ENCODE data around the gene PGBD5. TPM values are rescaled to one million over a fixed set of nuclear protein-coding genes. Genes with fewer than 3 reads are reported as not detected.

PGBD5 gene
- total RNA-seq, 4 donors from 2014 or later, result 0.79 to 2.6 (median 1.1) TPM

DNA sequence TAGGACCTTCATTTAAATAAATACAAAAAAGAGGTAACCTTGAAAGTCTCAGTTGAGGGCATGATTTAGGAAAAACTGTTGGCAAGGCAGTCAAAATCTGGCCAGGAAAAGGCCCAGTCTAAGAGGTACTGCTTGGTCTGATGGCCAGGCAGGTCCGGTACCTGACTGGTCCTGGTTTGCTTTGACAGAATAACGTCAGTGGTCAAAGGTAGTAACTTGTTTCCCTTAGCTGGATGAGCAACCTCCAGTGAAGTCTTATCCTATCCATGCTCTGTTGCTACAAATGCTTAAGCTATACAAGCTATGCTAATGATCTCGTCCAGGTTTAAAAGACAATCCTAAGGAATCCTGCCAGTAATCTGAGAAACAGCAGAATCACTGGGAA lies 85.0 kb downstream of the PGBD5 start:
- Histone ChIP-seq H3K9me3 (no peaks in the 10 kb centered on the region), H3K27me3 (no peaks in the 10 kb centered on the region), H3K4me1 (no peaks in the 10 kb centered on the region), H3K27ac (no peak overlapping the region), H3K36me3 (no peaks in the 10 kb centered on the region), H3K4me3 (no peak overlapping the region)
- 0 to 45% methylated on average over 1 to 3 of the region's 3 CpGs for WGBS, 2 donors (ENCODE audit: low coverage in 1 of 2)
- TF ChIP-seq, protein P1, sequence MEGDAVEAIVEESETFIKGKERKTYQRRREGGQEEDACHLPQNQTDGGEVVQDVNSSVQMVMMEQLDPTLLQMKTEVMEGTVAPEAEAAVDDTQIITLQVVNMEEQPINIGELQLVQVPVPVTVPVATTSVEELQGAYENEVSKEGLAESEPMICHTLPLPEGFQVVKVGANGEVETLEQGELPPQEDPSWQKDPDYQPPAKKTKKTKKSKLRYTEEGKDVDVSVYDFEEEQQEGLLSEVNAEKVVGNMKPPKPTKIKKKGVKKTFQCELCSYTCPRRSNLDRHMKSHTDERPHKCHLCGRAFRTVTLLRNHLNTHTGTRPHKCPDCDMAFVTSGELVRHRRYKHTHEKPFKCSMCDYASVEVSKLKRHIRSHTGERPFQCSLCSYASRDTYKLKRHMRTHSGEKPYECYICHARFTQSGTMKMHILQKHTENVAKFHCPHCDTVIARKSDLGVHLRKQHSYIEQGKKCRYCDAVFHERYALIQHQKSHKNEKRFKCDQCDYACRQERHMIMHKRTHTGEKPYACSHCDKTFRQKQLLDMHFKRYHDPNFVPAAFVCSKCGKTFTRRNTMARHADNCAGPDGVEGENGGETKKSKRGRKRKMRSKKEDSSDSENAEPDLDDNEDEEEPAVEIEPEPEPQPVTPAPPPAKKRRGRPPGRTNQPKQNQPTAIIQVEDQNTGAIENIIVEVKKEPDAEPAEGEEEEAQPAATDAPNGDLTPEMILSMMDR (IDR thresholded peaks at IDR 0.05), result no peak
- TF ChIP-seq EP300 (IDR thresholded peaks at IDR 0.05; ENCODE audit: low read depth) (no peak), POLR2A (IDR thresholded peaks at IDR 0.05) (no peak)
- no peak for DNase-seq
- in situ Hi-C loops (cut with MboI; ENCODE audit: low pct_ligation_motif_present in 1 of 4, low pct_unique_long_range_greater_than_20kb in 1 of 4, low sequenced_read_pairs in 3 of 4) (no loop called here), intact Hi-C loops (cut with DNase I; ENCODE audit: low total_unique reads) (no loop called here)

DNA sequence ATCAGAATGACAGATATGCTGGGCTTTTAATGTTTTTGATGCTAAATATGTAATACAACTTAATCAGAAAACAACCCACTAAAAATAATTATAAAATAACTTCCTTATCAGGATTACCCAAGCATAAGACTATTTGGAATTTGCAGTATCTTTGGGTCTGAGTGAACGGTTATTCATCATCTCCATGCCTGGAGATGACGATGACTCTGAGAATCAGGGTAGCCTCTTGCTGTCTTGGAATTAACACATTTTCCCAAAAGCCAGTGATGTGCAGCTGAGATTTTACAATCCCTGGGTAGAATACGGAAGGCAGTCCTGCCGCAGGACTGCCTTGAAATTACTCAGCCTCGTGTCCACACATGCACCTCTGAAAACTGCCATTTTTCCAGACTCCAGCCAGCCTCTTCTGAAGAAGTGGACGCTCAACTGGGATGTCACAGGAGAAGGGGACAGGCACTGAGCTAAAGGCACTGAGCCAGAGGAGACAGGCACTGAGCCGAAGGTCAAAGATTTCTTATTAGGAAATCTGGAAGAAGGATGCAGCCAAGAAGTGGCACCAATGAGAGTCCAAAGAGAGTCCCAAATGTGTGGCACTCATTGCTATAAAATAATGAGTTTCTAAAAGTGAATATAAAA lies 85.5 kb downstream of the PGBD5 start:
- intact Hi-C loops (cut with DNase I; ENCODE audit: low total_unique reads), result no loop called here
- in situ Hi-C loops (cut with MboI; ENCODE audit: low pct_ligation_motif_present in 1 of 4, low pct_unique_long_range_greater_than_20kb in 1 of 4, low sequenced_read_pairs in 3 of 4), result no loop called here
- Histone ChIP-seq H3K4me3 (no peak overlapping the region), H3K4me1 (no peaks in the 10 kb centered on the region), H3K27ac (no peak overlapping the region), H3K36me3 (no peaks in the 10 kb centered on the region), H3K27me3 (no peaks in the 10 kb centered on the region), H3K9me3 (no peaks in the 10 kb centered on the region)
- no peak for TF ChIP-seq POLR2AphosphoS5 (IDR thresholded peaks at IDR 0.05)
- TF ChIP-seq POLR2A (IDR thresholded peaks at IDR 0.05), result no peak
- TF ChIP-seq, protein P1 (IDR thresholded peaks at IDR 0.05), result no peak
- no peak for TF ChIP-seq EP300 (IDR thresholded peaks at IDR 0.05; ENCODE audit: low read depth)
- no peak for DNase-seq
- WGBS, 2 donors (ENCODE audit: low coverage in 1 of 2), result 83 to 85% methylated on average over 4 to 7 of the region's 7 CpGs

DNA sequence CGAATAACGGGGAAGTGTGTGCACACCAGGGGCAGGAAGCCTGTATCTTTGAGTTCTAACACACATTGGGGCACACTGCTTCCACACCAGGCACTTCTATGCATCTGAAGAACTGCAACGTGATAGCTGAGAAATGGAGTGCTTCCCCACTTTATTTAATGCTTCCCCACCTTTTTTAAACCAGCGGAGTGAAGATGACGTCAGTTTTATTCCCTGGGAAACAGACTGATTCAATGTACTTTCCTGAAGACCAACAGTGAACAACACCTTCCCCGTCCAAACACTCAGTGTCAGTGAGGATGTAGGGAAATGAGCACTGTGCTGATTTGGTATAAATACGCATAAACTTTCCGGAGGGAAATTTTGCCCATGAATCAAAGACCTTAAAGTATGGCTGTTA lies 87.1 kb downstream of the PGBD5 start:
- Histone ChIP-seq H3K36me3 (no peaks in the 10 kb centered on the region), H3K4me3 (no peak overlapping the region), H3K27me3 (no peaks in the 10 kb centered on the region), H3K27ac (no peak overlapping the region), H3K9me3 (no peaks in the 10 kb centered on the region), H3K4me1 (no peaks in the 10 kb centered on the region)
- no peak for DNase-seq
- intact Hi-C loops (cut with DNase I; ENCODE audit: low total_unique reads) (no loop called here), in situ Hi-C loops (cut with MboI; ENCODE audit: low pct_ligation_motif_present in 1 of 4, low pct_unique_long_range_greater_than_20kb in 1 of 4, low sequenced_read_pairs in 3 of 4) (no loop called here)
- whole genome bisulfite sequencing, 2 donors (ENCODE audit: low coverage in 1 of 2), result 82 to 88% methylated on average over 8 of the region's 8 CpGs
- TF ChIP-seq POLR2A (IDR thresholded peaks at IDR 0.05) (no peak), EP300 (IDR thresholded peaks at IDR 0.05; ENCODE audit: low read depth) (no peak), POLR2AphosphoS5 (IDR thresholded peaks at IDR 0.05) (no peak)
- TF ChIP-seq, protein P1 (IDR thresholded peaks at IDR 0.05), result no peak

DNA sequence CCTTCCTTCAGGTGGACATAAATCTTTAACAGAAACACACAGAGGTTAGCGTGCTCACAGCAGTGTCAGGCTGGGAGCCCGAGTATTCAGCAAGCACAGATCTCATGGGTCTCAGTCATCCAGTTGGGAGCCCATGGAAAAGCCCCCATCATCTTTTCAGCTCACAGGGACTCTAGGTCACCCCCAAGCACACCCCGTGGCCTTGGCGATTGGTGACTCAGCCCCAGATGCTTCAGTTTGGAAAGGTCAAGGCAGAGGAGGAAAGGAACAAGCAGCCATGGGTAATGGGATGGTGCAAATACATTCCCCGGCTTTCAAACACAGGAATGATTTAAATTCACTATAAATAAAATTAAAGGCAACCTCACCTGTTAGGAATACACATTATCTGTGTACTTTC lies 88.9 kb downstream of the PGBD5 start:
- no peaks in the 10 kb centered on the region for H3K27me3 ChIP-seq
- no peaks in the 10 kb centered on the region for H3K9me3 ChIP-seq
- H3K4me3 ChIP-seq, result no peak overlapping the region
- intact Hi-C loops (cut with DNase I; ENCODE audit: low total_unique reads) (no loop called here), in situ Hi-C loops (cut with MboI; ENCODE audit: low pct_ligation_motif_present in 1 of 4, low pct_unique_long_range_greater_than_20kb in 1 of 4, low sequenced_read_pairs in 3 of 4) (no loop called here)
- WGBS, 2 donors (ENCODE audit: low coverage in 1 of 2), result 50 to 75% methylated on average over 1 to 5 of the region's 5 CpGs
- TF ChIP-seq, protein P1 (IDR thresholded peaks at IDR 0.05), result no peak
- TF ChIP-seq POLR2A (IDR thresholded peaks at IDR 0.05) (no peak), POLR2AphosphoS5 (IDR thresholded peaks at IDR 0.05) (no peak), EP300 (IDR thresholded peaks at IDR 0.05; ENCODE audit: low read depth) (no peak)
- no peaks in the 10 kb centered on the region for H3K36me3 ChIP-seq
- no peak overlapping the region for H3K27ac ChIP-seq
- DNase-seq, result no peak
- H3K4me1 ChIP-seq, result no peaks in the 10 kb centered on the region

All from transverse colon (tissue), 4 donors.